A549 (cell line): Measurements from ENCODE around the gene TMEM200C. TPM values are rescaled to one million over a fixed set of nuclear protein-coding genes. Genes with fewer than 3 reads are reported as not detected.

Experiments used
- ATAC-seq, 2 experiments: fragments of 200-7000 bp in 1 of 2; fragments of >200 bp in 1 of 2; cut with Nextera tagmentation in 1 of 2; cut with Tn5 transposase in 1 of 2; 3 replicates each; pipeline versions ENCODE4 v1.8.0 to v1.9.1; 2018 to 2020; ENCODE audit warnings: mild to moderate bottlenecking in 1 of 2, moderate library complexity in 1 of 2
- CTCF ChIA-PET: fragments of 300-600 bp; sonication (Branson Sonifier 250); formaldehyde crosslinking; extraction: SDS; loops from one replicate; lab custom pipeline; 2021; ENCODE audit warnings: antibody characterized with exemption, inconsistent platforms; lab: Yijun Ruan, JAX
- POLR2A ChIA-PET: fragments of 350-600 bp; formaldehyde crosslinking; extraction: SDS; loops from one replicate; lab custom pipeline; 2021; ENCODE audit warnings: antibody characterized with exemption, inconsistent platforms; lab: Yijun Ruan, JAX
- DNase-seq, 2 experiments: peaks; one replicate each; pipeline versions ENCODE4 v3.0.0 to v3.0.0-alpha.2; 2011 to 2016; ENCODE audit warnings: low read depth in 1 of 2, low spot score in 1 of 2
- FAIRE-seq: peaks from 2 replicates; lab custom pipeline; 2011; peaks lifted over from hg19 to GRCh38; lab: Jason Lieb, UNC
- H3K27ac ChIP-seq, 2 experiments: fragments of >200 bp; sonication (Bioruptor Twin); formaldehyde crosslinking; 3 replicates each; pipeline ENCODE4 v1.5.1; 2016 to 2017
- H3K4me1 ChIP-seq: fragments of >200 bp; sonication (Bioruptor Twin); formaldehyde crosslinking; 3 replicates; pipeline ENCODE4 v1.6.1; 2016
- H3K4me2 ChIP-seq: fragments of >200 bp; sonication (Bioruptor Twin); formaldehyde crosslinking; 3 replicates; pipeline ENCODE4 v1.6.1; 2016
- H3K4me3 ChIP-seq: fragments of >200 bp; sonication (Bioruptor Twin); formaldehyde crosslinking; 3 replicates; pipeline ENCODE4 v1.5.1; 2016
- H3K9me3 ChIP-seq: fragments of >200 bp; sonication (Bioruptor Twin); formaldehyde crosslinking; 3 replicates; pipeline ENCODE4 v1.6.1; 2016
- BHLHE40 ChIP-seq: IDR thresholded peaks from 2 replicates; pipeline ENCODE4 v1.6.1; 2012; ENCODE audit warnings: low read depth, low read length, inconsistent platforms
- CBX8 ChIP-seq: fragments of 200-600 bp; sonication (generic); IDR thresholded peaks from 2 replicates; pipeline ENCODE4 v1.6.1; 2016
- CEBPB ChIP-seq, 2 experiments: fragments of >200 bp in 1 of 2; sonication (Bioruptor Twin) in 1 of 2; formaldehyde crosslinking in 1 of 2; IDR thresholded peaks; 2 replicates each; pipeline ENCODE4 v1.6.1; 2012 to 2016
- CHD4 ChIP-seq: fragments of 200-600 bp; sonication (generic); IDR thresholded peaks from 2 replicates; pipeline ENCODE4 v1.6.1; 2016; ENCODE audit warnings: antibody characterized with exemption, mild to moderate bottlenecking, borderline replicate concordance
- EHMT2 ChIP-seq: fragments of 200-600 bp; sonication (generic); IDR thresholded peaks from 2 replicates; pipeline ENCODE4 v1.6.1; 2016; ENCODE audit warnings: antibody characterized with exemption, low read depth, mild to moderate bottlenecking, moderate library complexity
- EP300 ChIP-seq, 2 experiments: fragments of >200 bp; sonication (Bioruptor Twin); formaldehyde crosslinking; IDR thresholded peaks; 2 replicates in 1 of 2; 3 replicates in 1 of 2; pipeline ENCODE4 v1.6.1; 2016 to 2017
- FOSB ChIP-seq: fragments of 250-450 bp; sonication (Bioruptor Pico); IDR thresholded peaks from 2 replicates; pipeline ENCODE4 v1.5.0; 2020; ENCODE audit warnings: mild to moderate bottlenecking, moderate library complexity
- FOXS1 ChIP-seq: fragments of 250-450 bp; sonication (Bioruptor Pico); IDR thresholded peaks from 2 replicates; pipeline ENCODE4 v1.5.0; 2020; ENCODE audit warnings: mild to moderate bottlenecking, moderate library complexity
- GATA3 ChIP-seq: IDR thresholded peaks from 2 replicates; pipeline ENCODE4 v1.6.1; 2012; ENCODE audit warnings: borderline replicate concordance
- HDAC2 ChIP-seq: fragments of 200-600 bp; sonication (generic); IDR thresholded peaks from 2 replicates; pipeline ENCODE4 v1.6.1; 2016
- HOXB13 ChIP-seq: fragments of 250-450 bp; sonication (Bioruptor Pico); IDR thresholded peaks from 2 replicates; pipeline ENCODE4 v1.5.0; 2020; ENCODE audit warnings: low read depth, mild to moderate bottlenecking, moderate library complexity
- HOXB5 ChIP-seq: fragments of 250-450 bp; sonication (Bioruptor Pico); IDR thresholded peaks from 2 replicates; pipeline ENCODE4 v1.5.0; 2020; ENCODE audit warnings: mild to moderate bottlenecking, moderate library complexity
- JUN ChIP-seq, 2 experiments: fragments of >200 bp; sonication (Bioruptor Twin); formaldehyde crosslinking; IDR thresholded peaks; 2 replicates in 1 of 2; 3 replicates in 1 of 2; pipeline ENCODE4 v1.6.1; 2016 to 2017
- JUNB ChIP-seq: fragments of >200 bp; sonication (Bioruptor Twin); formaldehyde crosslinking; IDR thresholded peaks from 2 replicates; pipeline ENCODE4 v1.6.1; 2016
- KDM5A ChIP-seq: fragments of 200-600 bp; sonication (generic); IDR thresholded peaks from 2 replicates; pipeline ENCODE4 v1.6.1; 2016; ENCODE audit warnings: antibody characterized with exemption, mild to moderate bottlenecking
- MAFK ChIP-seq: fragments of 450-650 bp; IDR thresholded peaks from 2 replicates; pipeline ENCODE4 v1.6.1; 2014; ENCODE audit not compliant: partially characterized antibody
- NFE2L2 ChIP-seq: fragments of 150-350 bp; conservative IDR thresholded peaks from 2 replicates; pipeline ENCODE4 v1.6.1; 2014; ENCODE audit warnings: low read length
- PHF8 ChIP-seq: fragments of 200-600 bp; sonication (generic); IDR thresholded peaks from 2 replicates; pipeline ENCODE4 v1.6.1; 2016; ENCODE audit warnings: low read depth, mild to moderate bottlenecking, antibody characterized with exemption, moderate library complexity, borderline replicate concordance
- POLR2AphosphoS2 ChIP-seq: conservative IDR thresholded peaks from 2 replicates; pipeline ENCODE4 v1.6.1; 2012; ENCODE audit warnings: low read length, improper control_type of control experiment, inconsistent platforms
- RAD21 ChIP-seq, 2 experiments: fragments of >200 bp in 1 of 2; sonication (Bioruptor Twin) in 1 of 2; formaldehyde crosslinking in 1 of 2; IDR thresholded peaks in 1 of 2; conservative IDR thresholded peaks in 1 of 2; 2 replicates in 1 of 2; 3 replicates in 1 of 2; pipeline ENCODE4 v1.6.1; 2012 to 2018; ENCODE audit warnings: inconsistent platforms in 1 of 2
- RCOR1 ChIP-seq: fragments of 150-350 bp; IDR thresholded peaks from 2 replicates; pipeline ENCODE4 v1.6.1; 2014; ENCODE audit warnings: antibody characterized with exemption, low read length, low read depth
- RNF2 ChIP-seq: fragments of 200-600 bp; sonication (generic); IDR thresholded peaks from 2 replicates; pipeline ENCODE4 v1.6.1; 2016; ENCODE audit warnings: low read depth, mild to moderate bottlenecking, antibody characterized with exemption, moderate library complexity, borderline replicate concordance
- SMC3 ChIP-seq: fragments of >200 bp; sonication (Bioruptor Twin); formaldehyde crosslinking; IDR thresholded peaks from 3 replicates; pipeline ENCODE4 v1.6.1; 2018; ENCODE audit warnings: inconsistent platforms
- TFCP2L1 ChIP-seq: fragments of 250-450 bp; sonication (Bioruptor Pico); IDR thresholded peaks from 2 replicates; pipeline ENCODE4 v1.5.0; 2021; ENCODE audit warnings: mild to moderate bottlenecking
- TP53 ChIP-seq: fragments of 250-450 bp; sonication (Bioruptor Pico); IDR thresholded peaks from 2 replicates; pipeline ENCODE4 v1.5.0; 2021; ENCODE audit warnings: mild to moderate bottlenecking, moderate library complexity
- ZC3H11A ChIP-seq: fragments of 450-650 bp; IDR thresholded peaks from 2 replicates; pipeline ENCODE4 v1.6.1; 2014; ENCODE audit warnings: antibody characterized with exemption, mild to moderate bottlenecking
- ZSCAN20 ChIP-seq: fragments of 250-450 bp; sonication (Bioruptor Pico); IDR thresholded peaks from 2 replicates; pipeline ENCODE4 v1.8.0; 2022; ENCODE audit warnings: mild to moderate bottlenecking, moderate library complexity
- WGBS: methylation state at CpG from one replicate; pipeline ENCODE4 v1.1.6; 2017; ENCODE audit errors: missing lambda C conversion rate; 5-methylcytosine and 5-hydroxymethylcytosine counted together
- polyA plus RNA-seq, 4 experiments: library from polyadenylated mRNA; depleted of rRNA in 3 of 4; stranded (reverse); fragments of >200 nt; fragmentation: RNase III in 1 of 4; extraction: RNeasy Plus Mini Kit Qiagen cat#74134 plus additional on column Dnase treatment in 1 of 4; gene quantifications; 2 replicates in 3 of 4; 3 replicates in 1 of 4; pipeline ENCODE4 v1.2.3, GENCODE V29; 2011 to 2017
- TF ChIP-seq, protein P1 (sequence below): IDR thresholded peaks from 2 replicates; pipeline ENCODE4 v1.6.1; 2012; ENCODE audit warnings: low read depth, borderline replicate concordance
- TF ChIP-seq, protein P2 (sequence below): fragments of 200-600 bp; sonication (generic); IDR thresholded peaks from 2 replicates; pipeline ENCODE4 v1.6.1; 2016; ENCODE audit warnings: antibody characterized with exemption, mild to moderate bottlenecking, moderate library complexity
- TF ChIP-seq, protein P3 (sequence below): fragments of 250-450 bp; sonication (Bioruptor Pico); IDR thresholded peaks from 2 replicates; pipeline ENCODE4 v1.5.0; 2021; ENCODE audit warnings: mild to moderate bottlenecking, moderate library complexity, borderline replicate concordance
- TF ChIP-seq, protein P4 (sequence below): fragments of >200 bp; sonication (Bioruptor Twin); formaldehyde crosslinking; IDR thresholded peaks from 3 replicates; pipeline ENCODE4 v1.5.1; 2016

Gene TMEM200C
- polyA plus RNA-seq, 2 of the 4 experiments (the other 2 are of a cell fraction), result not detected

DNA sequence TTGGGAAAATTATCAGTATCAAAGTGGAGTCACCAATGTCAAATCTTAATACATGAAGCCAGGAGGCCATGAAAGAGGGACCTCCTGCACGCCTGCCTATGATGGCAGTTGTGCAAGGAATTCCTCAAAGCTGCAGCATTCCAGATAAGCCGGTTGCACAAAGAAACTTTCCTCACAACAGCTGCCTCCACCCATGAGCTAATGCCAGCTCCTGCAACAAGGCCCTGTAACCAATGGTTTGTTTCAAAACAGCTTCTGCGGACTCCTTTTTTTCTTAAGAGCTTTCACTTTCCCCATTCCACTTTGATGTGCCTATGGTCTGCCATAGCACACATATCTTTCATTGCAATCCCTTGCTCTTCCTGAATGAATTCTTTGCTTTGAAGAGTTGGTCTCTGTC lies 22.4 kb downstream of the TMEM200C start (continued):
- TF ChIP-seq POLR2AphosphoS2, result no peak
- no peak for TF ChIP-seq PHF8
- TF ChIP-seq CEBPB (IDR thresholded peaks at IDR 0.05), result no peak
- no peak for TF ChIP-seq MAFK

DNA sequence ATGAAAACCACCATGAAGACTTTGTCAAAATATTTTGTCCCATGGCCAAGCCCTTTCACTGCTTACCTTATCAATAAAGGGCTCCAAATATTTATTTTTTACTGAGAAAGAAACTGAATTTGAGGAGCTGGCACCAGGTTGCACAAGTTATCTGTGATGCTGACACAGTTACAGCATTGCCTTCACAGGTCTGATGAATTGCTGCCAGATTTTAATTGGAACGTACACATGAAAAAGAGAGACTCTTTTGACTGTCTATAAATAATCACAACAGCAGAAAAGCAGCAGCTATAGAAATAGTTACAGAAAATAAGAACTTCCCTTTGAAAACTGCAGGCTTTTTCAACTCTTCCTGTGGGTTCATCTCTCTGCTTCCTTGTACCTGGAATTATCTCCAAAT lies 23.9 kb downstream of the TMEM200C start:
- POLR2A ChIA-PET, result no interaction called here

DNA sequence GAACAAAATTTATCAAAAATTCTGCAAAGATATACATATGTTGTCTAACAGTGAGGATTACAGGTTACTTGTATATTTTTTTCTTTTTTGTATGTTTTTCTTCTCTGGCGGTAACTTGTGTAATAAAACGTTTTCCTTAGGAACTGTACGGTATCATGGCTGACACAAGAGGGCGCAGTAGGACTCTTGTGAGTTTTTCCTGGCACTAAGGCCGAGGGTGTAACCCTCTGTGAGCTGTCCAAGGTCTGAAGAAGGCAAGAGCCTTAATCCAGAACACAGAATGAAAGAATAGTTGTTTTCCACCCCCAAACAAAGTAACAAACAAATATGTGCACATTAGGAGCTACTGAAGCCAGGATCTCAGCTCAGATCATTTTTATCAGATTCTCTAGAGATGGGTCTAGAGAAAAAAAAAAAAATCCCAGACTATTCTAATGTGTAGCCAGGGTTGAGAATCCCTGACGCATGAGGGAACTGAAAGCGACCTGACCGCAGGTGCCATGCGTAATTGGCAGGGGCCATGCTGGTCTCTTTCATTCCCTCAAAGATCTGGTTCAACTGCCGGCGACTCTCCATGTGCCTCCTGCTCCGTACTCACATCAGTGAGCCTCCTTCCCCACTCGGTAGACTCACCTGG lies 27.0 kb downstream of the TMEM200C start:
- POLR2A ChIA-PET, result no interaction called here
- CTCF ChIA-PET, result interaction anchor here (0.6 to 2.1 kb wide), 9 partner anchors 8 to 1017 kb away, joined by 3 to 6 read pairs (median 3); no protein-coding TSS in a partner anchor
- Histone ChIP-seq H3K27ac (no peak overlapping the region), H3K4me2 (no peak overlapping the region), H3K4me3 (no peak overlapping the region), H3K4me1 (no peaks in the 10 kb centered on the region), H3K9me3 (no peaks in the 10 kb centered on the region)
- ATAC-seq (peak; percentile 83 to 88; a peak in 5 of 6 replicates), DNase-seq (peak; percentile 13 to 76), FAIRE-seq (no peak)
- WGBS, result 21% methylated on average over 13 of the region's 13 CpGs
- TF ChIP-seq, protein P1, sequence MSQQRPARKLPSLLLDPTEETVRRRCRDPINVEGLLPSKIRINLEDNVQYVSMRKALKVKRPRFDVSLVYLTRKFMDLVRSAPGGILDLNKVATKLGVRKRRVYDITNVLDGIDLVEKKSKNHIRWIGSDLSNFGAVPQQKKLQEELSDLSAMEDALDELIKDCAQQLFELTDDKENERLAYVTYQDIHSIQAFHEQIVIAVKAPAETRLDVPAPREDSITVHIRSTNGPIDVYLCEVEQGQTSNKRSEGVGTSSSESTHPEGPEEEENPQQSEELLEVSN, result no peak
- TF ChIP-seq, protein P2, sequence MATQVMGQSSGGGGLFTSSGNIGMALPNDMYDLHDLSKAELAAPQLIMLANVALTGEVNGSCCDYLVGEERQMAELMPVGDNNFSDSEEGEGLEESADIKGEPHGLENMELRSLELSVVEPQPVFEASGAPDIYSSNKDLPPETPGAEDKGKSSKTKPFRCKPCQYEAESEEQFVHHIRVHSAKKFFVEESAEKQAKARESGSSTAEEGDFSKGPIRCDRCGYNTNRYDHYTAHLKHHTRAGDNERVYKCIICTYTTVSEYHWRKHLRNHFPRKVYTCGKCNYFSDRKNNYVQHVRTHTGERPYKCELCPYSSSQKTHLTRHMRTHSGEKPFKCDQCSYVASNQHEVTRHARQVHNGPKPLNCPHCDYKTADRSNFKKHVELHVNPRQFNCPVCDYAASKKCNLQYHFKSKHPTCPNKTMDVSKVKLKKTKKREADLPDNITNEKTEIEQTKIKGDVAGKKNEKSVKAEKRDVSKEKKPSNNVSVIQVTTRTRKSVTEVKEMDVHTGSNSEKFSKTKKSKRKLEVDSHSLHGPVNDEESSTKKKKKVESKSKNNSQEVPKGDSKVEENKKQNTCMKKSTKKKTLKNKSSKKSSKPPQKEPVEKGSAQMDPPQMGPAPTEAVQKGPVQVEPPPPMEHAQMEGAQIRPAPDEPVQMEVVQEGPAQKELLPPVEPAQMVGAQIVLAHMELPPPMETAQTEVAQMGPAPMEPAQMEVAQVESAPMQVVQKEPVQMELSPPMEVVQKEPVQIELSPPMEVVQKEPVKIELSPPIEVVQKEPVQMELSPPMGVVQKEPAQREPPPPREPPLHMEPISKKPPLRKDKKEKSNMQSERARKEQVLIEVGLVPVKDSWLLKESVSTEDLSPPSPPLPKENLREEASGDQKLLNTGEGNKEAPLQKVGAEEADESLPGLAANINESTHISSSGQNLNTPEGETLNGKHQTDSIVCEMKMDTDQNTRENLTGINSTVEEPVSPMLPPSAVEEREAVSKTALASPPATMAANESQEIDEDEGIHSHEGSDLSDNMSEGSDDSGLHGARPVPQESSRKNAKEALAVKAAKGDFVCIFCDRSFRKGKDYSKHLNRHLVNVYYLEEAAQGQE, result peak; percentile 93
- TF ChIP-seq RCOR1 (no peak), KDM5A (no peak), FOSB (CRISPR knock-in tag) (no peak), EHMT2 (0 out of 2 replicates have a peak, but pooled peaks have one; percentile 60), EP300 (IDR thresholded peaks at IDR 0.05) (no peak), FOXS1 (CRISPR knock-in tag) (no peak), HOXB13 (no peak), CHD4 (no peak), JUN (IDR thresholded peaks at IDR 0.05) (no peak), SMC3 (peak; percentile 59), RAD21 (conservative IDR thresholded peaks at IDR 0.05 in 1 of 2, IDR thresholded peaks at IDR 0.05 in 1 of 2) (peak; percentile 56 to 69), GATA3 (no peak), TFCP2L1 (no peak), BHLHE40 (no peak), ZSCAN20 (CRISPR knock-in tag) (no peak), HOXB5 (CRISPR knock-in tag) (no peak)
- TF ChIP-seq, protein P3, sequence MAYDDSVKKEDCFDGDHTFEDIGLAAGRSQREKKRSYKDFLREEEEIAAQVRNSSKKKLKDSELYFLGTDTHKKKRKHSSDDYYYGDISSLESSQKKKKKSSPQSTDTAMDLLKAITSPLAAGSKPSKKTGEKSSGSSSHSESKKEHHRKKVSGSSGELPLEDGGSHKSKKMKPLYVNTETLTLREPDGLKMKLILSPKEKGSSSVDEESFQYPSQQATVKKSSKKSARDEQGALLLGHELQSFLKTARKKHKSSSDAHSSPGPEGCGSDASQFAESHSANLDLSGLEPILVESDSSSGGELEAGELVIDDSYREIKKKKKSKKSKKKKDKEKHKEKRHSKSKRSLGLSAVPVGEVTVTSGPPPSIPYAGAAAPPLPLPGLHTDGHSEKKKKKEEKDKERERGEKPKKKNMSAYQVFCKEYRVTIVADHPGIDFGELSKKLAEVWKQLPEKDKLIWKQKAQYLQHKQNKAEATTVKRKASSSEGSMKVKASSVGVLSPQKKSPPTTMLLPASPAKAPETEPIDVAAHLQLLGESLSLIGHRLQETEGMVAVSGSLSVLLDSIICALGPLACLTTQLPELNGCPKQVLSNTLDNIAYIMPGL (CRISPR knock-in tag), result no peak
- TF ChIP-seq, protein P4, sequence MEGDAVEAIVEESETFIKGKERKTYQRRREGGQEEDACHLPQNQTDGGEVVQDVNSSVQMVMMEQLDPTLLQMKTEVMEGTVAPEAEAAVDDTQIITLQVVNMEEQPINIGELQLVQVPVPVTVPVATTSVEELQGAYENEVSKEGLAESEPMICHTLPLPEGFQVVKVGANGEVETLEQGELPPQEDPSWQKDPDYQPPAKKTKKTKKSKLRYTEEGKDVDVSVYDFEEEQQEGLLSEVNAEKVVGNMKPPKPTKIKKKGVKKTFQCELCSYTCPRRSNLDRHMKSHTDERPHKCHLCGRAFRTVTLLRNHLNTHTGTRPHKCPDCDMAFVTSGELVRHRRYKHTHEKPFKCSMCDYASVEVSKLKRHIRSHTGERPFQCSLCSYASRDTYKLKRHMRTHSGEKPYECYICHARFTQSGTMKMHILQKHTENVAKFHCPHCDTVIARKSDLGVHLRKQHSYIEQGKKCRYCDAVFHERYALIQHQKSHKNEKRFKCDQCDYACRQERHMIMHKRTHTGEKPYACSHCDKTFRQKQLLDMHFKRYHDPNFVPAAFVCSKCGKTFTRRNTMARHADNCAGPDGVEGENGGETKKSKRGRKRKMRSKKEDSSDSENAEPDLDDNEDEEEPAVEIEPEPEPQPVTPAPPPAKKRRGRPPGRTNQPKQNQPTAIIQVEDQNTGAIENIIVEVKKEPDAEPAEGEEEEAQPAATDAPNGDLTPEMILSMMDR, result peak; percentile 55

More for the DNA sequence above, 23.9 kb downstream of the TMEM200C start:
- H3K4me3 ChIP-seq, result no peak overlapping the region
- no peak overlapping the region for H3K4me2 ChIP-seq
- ATAC-seq (no peak), DNase-seq (no peak), FAIRE-seq (no peak)
- H3K4me1 ChIP-seq, result no peaks in the 10 kb centered on the region
- H3K27ac ChIP-seq, result no peak overlapping the region
- WGBS, result 0% methylated on average over 1 of the region's 1 CpG
- no peaks in the 10 kb centered on the region for H3K9me3 ChIP-seq
- no peak for TF ChIP-seq HDAC2
- no peak for TF ChIP-seq RNF2
- TF ChIP-seq ZC3H11A, result no peak
- TF ChIP-seq MAFK, result no peak
- no peak for TF ChIP-seq CBX8
- TF ChIP-seq CHD4, result no peak
- TF ChIP-seq TP53, result no peak
- TF ChIP-seq JUNB, result no peak
- TF ChIP-seq NFE2L2, result no peak
- TF ChIP-seq SMC3, result no peak
- TF ChIP-seq RCOR1, result no peak
- CTCF ChIA-PET, result interaction anchor here (0.8 to 2.5 kb wide), 3 partner anchors 7 to 1305 kb away, joined by 3 to 13 read pairs (median 5); no protein-coding TSS in a partner anchor
